ENCODE measurements around the gene CLEC2D. TPM values are rescaled to one million over a fixed set of nuclear protein-coding genes. Genes with fewer than 3 reads are reported as not detected.

The CLEC2D gene
- total and polyA plus RNA-seq, 10 of the 15 experiments (the other 5 are each of a cell fraction or from before 2014, with no cell fraction given) = 4.6 to 29.8 (median 16.0) TPM

GRCh38 chr12:9647825-9648700 lies 21.4 kb upstream of the CLEC2D start:
- peak; percentile 88 for ATAC-seq
- in situ Hi-C loops (cut with MboI) = loop anchor here (5.0 kb wide), 1 partner anchor 84 kb away; the partner anchor contains the start of gene CLECL1
- peak overlapping the region; percentile 81 for H3K27ac ChIP-seq (ENCODE audit: control insufficient read depth, insufficient read depth)
- TF ChIP-seq MYC (IDR thresholded peaks at IDR 0.05; ENCODE audit: insufficient read depth, insufficient read length, insufficient replicate concordance, low read length, severe bottlenecking) = no peak
- peak; percentile 94 to 96 for TF ChIP-seq BHLHE40 (IDR thresholded peaks at IDR 0.05; ENCODE audit: borderline replicate concordance in 1 of 2, low read depth in 2 of 2, low read length in 1 of 2)
- no peak for TF ChIP-seq SREBF2 (IDR thresholded peaks at IDR 0.05; ENCODE audit: low read length)
- TF ChIP-seq NFXL1 (IDR thresholded peaks at IDR 0.05; ENCODE audit: borderline replicate concordance) = no peak
- peak; percentile 49; the same call in 1 of the 2 replicates for TF ChIP-seq ZNF687 (IDR thresholded peaks at IDR 0.05)
- TF ChIP-seq YBX1 (IDR thresholded peaks at IDR 0.05) = no peak
- peak; percentile 41; the same call in 1 of the 2 replicates for TF ChIP-seq MXI1 (IDR thresholded peaks at IDR 0.05; ENCODE audit: low read depth, low read length)
- no peak for TF ChIP-seq IRF4 (IDR thresholded peaks at IDR 0.05; ENCODE audit: low read depth, low read length)
- peak; percentile 39; the same call in 1 of the 2 replicates for TF ChIP-seq ZNF207 (IDR thresholded peaks at IDR 0.05; ENCODE audit: borderline replicate concordance)
- no peak; the same call in 1 of the 2 replicates for TF ChIP-seq TCF12 (IDR thresholded peaks at IDR 0.05; ENCODE audit: low read depth, low read length)
- TF ChIP-seq NBN (IDR thresholded peaks at IDR 0.05) = 0 out of 2 replicates have a peak, but pooled peaks have one; percentile 46
- TF ChIP-seq FOXK2 (IDR thresholded peaks at IDR 0.05) = no peak
- no peak for TF ChIP-seq MYB (IDR thresholded peaks at IDR 0.05; ENCODE audit: borderline replicate concordance, low read depth, low read length)
- peak; percentile 78 for TF ChIP-seq CREB1 (IDR thresholded peaks at IDR 0.05; ENCODE audit: low read depth)

More at GRCh38 chr12:9647825-9648700, 21.4 kb upstream of the CLEC2D start:
- 1% methylated on average over 55 of the region's 55 CpGs for WGBS (ENCODE audit: insufficient coverage, insufficient replicate concordance, low lambda C conversion rate, missing lambda C conversion rate)
- ChIA-PET POLR2A (interaction anchor here (0.6 to 1.5 kb wide), 3 partner anchors 22 to 1678 kb away, joined by 3 to 7 read pairs (median 3); partner anchors contain the start of gene CLEC2D), SMC1A (ENCODE audit: uncharacterized antibody, unreplicated experiment) (interaction anchor here (0.9 to 2.3 kb wide), 11 partner anchors 13 to 292 kb away, joined by 3 to 17 read pairs (median 4); partner anchors contain the start of gene CLEC2D), RAD21 (ENCODE audit: unreplicated experiment) (interaction anchor here (0.7 to 1.9 kb wide), 8 partner anchors 9 to 95 kb away, joined by 3 to 14 read pairs (median 4); partner anchors contain the start of gene CLEC2D), CTCF (interaction anchor here (0.9 to 1.7 kb wide), 7 partner anchors 13 to 95 kb away, joined by 3 to 10 read pairs (median 4); partner anchors contain the start of gene CLEC2D)
- FAIRE-seq (peak; percentile 68), DNase-seq (ENCODE audit: low read depth, low spot score) (peak; percentile 89)
- Histone ChIP-seq H3K9me3 (replicated peaks; ENCODE audit: control insufficient read depth, insufficient read depth, low read length) (peaks cover 3% of the 10 kb centered on the region; the same call in 2 of the 3 replicates), H3K4me3 (peak overlapping the region; percentile 79), H3K27me3 (replicated peaks in 1 of 2; ENCODE audit: control insufficient read depth in 2 of 2, insufficient read depth in 2 of 2, low read length in 1 of 2) (no peaks in the 10 kb centered on the region), H3K79me2 (ENCODE audit: control insufficient read depth, insufficient read depth, low read length) (peaks cover 35% of the 10 kb centered on the region), H2AFZ (ENCODE audit: control insufficient read depth, low read depth, low read length) (no peak overlapping the region; the same call in 1 of the 2 replicates), H3K4me2 (ENCODE audit: control insufficient read depth, insufficient read depth) (peak overlapping the region; percentile 97), H3K36me3 (ENCODE audit: control insufficient read depth in 2 of 2, insufficient read depth in 2 of 2, low read length in 1 of 2) (no peaks in the 10 kb centered on the region), H3K9ac (ENCODE audit: control insufficient read depth, insufficient read depth, low read length) (peak overlapping the region; percentile 73), H3K4me1 (ENCODE audit: control insufficient read depth, insufficient read depth, low read length) (peaks cover 14% of the 10 kb centered on the region), H4K20me1 (ENCODE audit: control insufficient read depth, insufficient read depth) (no peaks in the 10 kb centered on the region)
- intact Hi-C loops (cut with micrococcal nuclease; ENCODE audit: unreplicated experiment) = loop anchor here (1.0 to 5.0 kb wide), 2 partner anchors 21 to 286 kb away; partner anchors contain the start of gene CLEC2D
- BruUV-seq (replicated peaks) = no TSS peak

Data from GM12878 (cell line).